Measurements from ENCODE around the gene TMEM222. TPM values are rescaled to one million over a fixed set of nuclear protein-coding genes. Genes with fewer than 3 reads are reported as not detected.
A peak's percentile ranks its signal among the peaks of the same experiment; 100 is the strongest.

Gene TMEM222
- total RNA-seq, 1 donor from 2014 or later, result 50.0 TPM

- H3K27me3 Mint-ChIP-seq (ENCODE audit: unreplicated experiment), result peaks cover 9% of the 10 kb centered on the region
- H3K4me3 Mint-ChIP-seq (ENCODE audit: unreplicated experiment), result peak overlapping the region; percentile 72
- H3K4me1 Mint-ChIP-seq (ENCODE audit: low read depth, unreplicated experiment), result peaks cover 11% of the 10 kb centered on the region
- H3K36me3 Mint-ChIP-seq (ENCODE audit: unreplicated experiment), result no peaks in the 10 kb centered on the region
- peaks cover 2% of the 10 kb centered on the region for H3K9me3 Mint-ChIP-seq (ENCODE audit: unreplicated experiment)
- no peak for TF ChIP-seq CTCF (IDR thresholded peaks at IDR 0.05; ENCODE audit: partially characterized antibody, unreplicated experiment)
- DNase-seq, result no peak
- H3K27ac Mint-ChIP-seq (ENCODE audit: unreplicated experiment), result no peak overlapping the region
Measured at GRCh38 chr1:27364696-27365371, 42.9 kb downstream of the TMEM222 start.

- no peak for TF ChIP-seq CTCF (IDR thresholded peaks at IDR 0.05; ENCODE audit: partially characterized antibody, unreplicated experiment)
- Mint-ChIP-seq H3K9me3 (ENCODE audit: unreplicated experiment) (peaks cover 2% of the 10 kb centered on the region), H3K4me3 (ENCODE audit: unreplicated experiment) (peak overlapping the region; percentile 85), H3K4me1 (ENCODE audit: low read depth, unreplicated experiment) (peaks cover 8% of the 10 kb centered on the region), H3K27ac (ENCODE audit: unreplicated experiment) (peak overlapping the region; percentile 81), H3K27me3 (ENCODE audit: unreplicated experiment) (peaks cover 6% of the 10 kb centered on the region), H3K36me3 (ENCODE audit: unreplicated experiment) (no peaks in the 10 kb centered on the region)
- DNase-seq, result peak; percentile 86
Measured at GRCh38 chr1:27365372-27366112, 43.6 kb downstream of the TMEM222 start.

GRCh38 chr1:27366113-27366410 lies 44.1 kb downstream of the TMEM222 start:
- Mint-ChIP-seq H3K27me3 (ENCODE audit: unreplicated experiment) (peaks cover 6% of the 10 kb centered on the region), H3K36me3 (ENCODE audit: unreplicated experiment) (no peaks in the 10 kb centered on the region)

GRCh38 chr1:27366411-27367159 lies 44.6 kb downstream of the TMEM222 start, which contains the start of gene MAP3K6:
MAP3K6 (minus strand) TSS chr1:27366961; CDS start chr1:27366597, 364 bp downstream.
- H3K4me1 Mint-ChIP-seq (ENCODE audit: low read depth, unreplicated experiment), result peaks cover 8% of the 10 kb centered on the region
- peak within 1 kb of the TSS; percentile 81 for H3K27ac Mint-ChIP-seq (ENCODE audit: unreplicated experiment)
- peaks cover 2% of the 10 kb centered on the region for H3K9me3 Mint-ChIP-seq (ENCODE audit: unreplicated experiment)
- no peak for TF ChIP-seq CTCF (IDR thresholded peaks at IDR 0.05; ENCODE audit: partially characterized antibody, unreplicated experiment)
- H3K4me3 Mint-ChIP-seq (ENCODE audit: unreplicated experiment), result peak within 1 kb of the TSS; percentile 85
- peaks cover 6% of the 10 kb centered on the region for H3K27me3 Mint-ChIP-seq (ENCODE audit: unreplicated experiment)
- H3K36me3 Mint-ChIP-seq (ENCODE audit: unreplicated experiment), result no peaks in the 10 kb centered on the region
- DNase-seq, result peak; percentile 73

More at GRCh38 chr1:27366113-27366410, 44.1 kb downstream of the TMEM222 start:
- H3K4me3 Mint-ChIP-seq (ENCODE audit: unreplicated experiment), result peak overlapping the region; percentile 85
- H3K9me3 Mint-ChIP-seq (ENCODE audit: unreplicated experiment), result peaks cover 2% of the 10 kb centered on the region
- no peak for TF ChIP-seq CTCF (IDR thresholded peaks at IDR 0.05; ENCODE audit: partially characterized antibody, unreplicated experiment)
- peak; percentile 89 for DNase-seq
- peak overlapping the region; percentile 81 for H3K27ac Mint-ChIP-seq (ENCODE audit: unreplicated experiment)
- H3K4me1 Mint-ChIP-seq (ENCODE audit: low read depth, unreplicated experiment), result peaks cover 8% of the 10 kb centered on the region
